Hepatocyte (in vitro differentiated cells): ENCODE measurements around the gene RNF182. TPM values are rescaled to one million over a fixed set of nuclear protein-coding genes. Genes with fewer than 3 reads are reported as not detected.

Experiments used
- DNase-seq: peaks from one replicate; pipeline ENCODE4 v3.0.0-alpha.2; 2016; ENCODE audit warnings: low spot score
- H2AFZ ChIP-seq: fragments of 200-600 bp; sonication (generic); 2 replicates; pipeline ENCODE4 v1.6.0; 2016; ENCODE audit warnings: antibody characterized with exemption, mild to moderate bottlenecking
- H3K27ac ChIP-seq: fragments of 200-600 bp; sonication (generic); 2 replicates; pipeline ENCODE4 v1.5.1; 2016; ENCODE audit warnings: mild to moderate bottlenecking
- H3K27me3 ChIP-seq: fragments of 200-600 bp; sonication (generic); 2 replicates; pipeline ENCODE4 v1.6.1; 2016
- H3K36me3 ChIP-seq: fragments of 200-600 bp; sonication (generic); replicated peaks from 2 replicates; pipeline ENCODE4 v1.5.1; 2016; ENCODE audit warnings: low read depth; ENCODE audit not compliant: insufficient read depth
- H3K4me1 ChIP-seq: fragments of 200-600 bp; sonication (generic); 2 replicates; pipeline ENCODE4 v1.5.1; 2016; ENCODE audit warnings: mild to moderate bottlenecking, moderate library complexity; ENCODE audit not compliant: insufficient read depth
- H3K4me2 ChIP-seq: fragments of 200-600 bp; sonication (generic); 2 replicates; pipeline ENCODE4 v1.6.0; 2016
- H3K4me3 ChIP-seq: fragments of 200-600 bp; sonication (generic); 2 replicates; pipeline ENCODE4 v1.5.1; 2016; ENCODE audit warnings: mild to moderate bottlenecking
- H3K79me2 ChIP-seq: fragments of 200-600 bp; sonication (generic); 2 replicates; pipeline ENCODE4 v1.6.0; 2017; ENCODE audit warnings: mild to moderate bottlenecking
- H3K9me2 ChIP-seq: fragments of 200-600 bp; sonication (generic); replicated peaks from 2 replicates; pipeline ENCODE4 v1.6.0; 2017; ENCODE audit warnings: mild to moderate bottlenecking; ENCODE audit not compliant: insufficient read depth
- H3K9me3 ChIP-seq: fragments of 200-600 bp; sonication (generic); 2 replicates; pipeline ENCODE4 v1.5.1; 2016; ENCODE audit warnings: low read depth, mild to moderate bottlenecking
- H4K20me1 ChIP-seq: fragments of 200-600 bp; sonication (generic); 2 replicates; pipeline ENCODE4 v1.6.0; 2016; ENCODE audit warnings: mild to moderate bottlenecking; ENCODE audit not compliant: insufficient read depth, poor library complexity, severe bottlenecking
- CTCF ChIP-seq: fragments of 200-600 bp; sonication (generic); IDR thresholded peaks from 2 replicates; pipeline ENCODE4 v1.5.1; 2016; ENCODE audit warnings: antibody characterized with exemption, mild to moderate bottlenecking; ENCODE audit not compliant: poor library complexity
- EZH2 ChIP-seq: fragments of 200-600 bp; sonication (generic); IDR thresholded peaks from 2 replicates; pipeline ENCODE4 v1.6.1; 2016; ENCODE audit warnings: antibody characterized with exemption, mild to moderate bottlenecking, borderline replicate concordance
- EZH2phosphoT487 ChIP-seq: fragments of 200-600 bp; sonication (generic); IDR thresholded peaks from one replicate; pipeline ENCODE4 v1.6.1; 2018; ENCODE audit warnings: antibody characterized with exemption, mild to moderate bottlenecking, low read depth, moderate library complexity; ENCODE audit not compliant: unreplicated experiment, severe bottlenecking
- WGBS: methylation state at CpG from one replicate; pipeline ENCODE4 v1.1.6; 2016; ENCODE audit warnings: low lambda C conversion rate; ENCODE audit errors: missing lambda C conversion rate; 5-methylcytosine and 5-hydroxymethylcytosine counted together
- polyA plus RNA-seq: library from polyadenylated mRNA; unstranded; fragments of >200 nt; fragmentation: Nextera tagmentation; extraction: Ambion mirVana; gene quantifications from 2 replicates; pipeline ENCODE4 v1.2.1, GENCODE V29; 2016
- total RNA-seq: library from RNA; depleted of rRNA; stranded (reverse); fragments of >200 nt; gene quantifications from 2 replicates; pipeline ENCODE4 v1.2.3, GENCODE V29; 2014

RNF182 gene
- total and polyA plus RNA-seq, 2 experiments from 2014 or later: 2.0 TPM; not detected in 1

DNA sequence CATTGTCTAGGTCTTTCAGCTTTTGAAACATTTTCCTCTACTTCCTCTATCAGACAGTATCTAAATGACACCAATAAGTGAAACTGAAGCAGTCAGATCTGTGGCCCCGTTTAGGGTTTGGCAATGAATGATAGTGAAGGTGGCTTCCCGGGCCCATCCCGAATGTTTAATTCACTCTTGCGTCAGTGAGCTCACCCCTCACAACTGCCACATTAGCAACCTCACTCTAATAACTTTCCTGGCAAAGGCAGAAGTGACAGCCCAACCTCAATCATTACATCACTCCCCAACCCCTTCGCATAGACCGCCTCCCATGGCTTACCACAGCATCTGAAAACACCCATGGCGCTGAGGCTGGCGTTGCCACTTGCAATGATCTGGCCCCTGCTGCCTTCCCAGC, 100.4 kb downstream of the RNF182 start:
- 94% methylated on average over 8 of the region's 8 CpGs for WGBS
- Histone ChIP-seq H3K4me2 (no peak overlapping the region), H3K4me1 (no peaks in the 10 kb centered on the region), H3K27me3 (peaks cover 10% of the 10 kb centered on the region), H3K9me3 (no peaks in the 10 kb centered on the region), H2AFZ (no peak overlapping the region), H3K27ac (no peak overlapping the region), H3K36me3 (no peaks in the 10 kb centered on the region), H3K79me2 (no peaks in the 10 kb centered on the region), H3K9me2 (no peaks in the 10 kb centered on the region), H3K4me3 (no peak overlapping the region), H4K20me1 (no peaks in the 10 kb centered on the region)
- TF ChIP-seq EZH2 (no peak), CTCF (no peak), EZH2phosphoT487 (no peak)
- DNase-seq: no peak

DNA sequence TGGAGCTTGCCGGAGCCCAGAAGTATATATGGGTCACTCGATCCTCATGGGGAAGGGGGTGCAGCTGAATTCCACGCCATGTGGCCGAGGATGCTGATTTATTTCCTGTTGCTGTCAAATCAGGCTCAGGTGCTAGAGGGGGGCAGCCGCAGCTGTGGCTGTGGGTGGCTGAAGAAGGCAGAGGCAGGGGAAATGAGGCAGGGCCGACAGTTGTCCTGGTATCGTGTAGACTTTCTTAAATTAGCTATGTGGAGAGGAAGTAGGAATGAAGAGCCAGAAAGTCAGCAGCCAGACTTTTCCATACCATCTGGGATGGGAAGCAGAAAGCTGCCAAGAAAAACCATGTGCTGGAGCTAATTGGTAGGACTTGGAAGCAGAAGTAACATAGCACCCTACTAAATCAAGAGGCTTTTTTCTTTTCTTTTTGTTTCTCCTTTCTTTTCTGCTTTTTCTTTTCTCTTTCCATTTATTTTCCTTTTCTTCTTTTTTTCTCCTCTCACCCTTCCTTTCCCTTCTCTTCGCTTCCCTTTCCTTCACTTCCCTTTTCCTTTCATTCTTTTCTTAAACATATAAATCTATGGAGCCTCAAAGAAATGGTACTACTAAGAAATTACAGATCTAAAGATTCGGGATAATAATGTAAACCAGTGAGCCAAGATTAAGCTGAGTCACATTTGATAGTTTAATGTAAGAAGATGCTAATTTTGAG, 102.2 kb downstream of the RNF182 start:
- no peak overlapping the region for H2AFZ ChIP-seq
- 88% methylated on average over 9 of the region's 9 CpGs for WGBS
- H3K9me3 ChIP-seq: no peaks in the 10 kb centered on the region
- H3K36me3 ChIP-seq: no peaks in the 10 kb centered on the region
- H3K79me2 ChIP-seq: no peaks in the 10 kb centered on the region
- no peak overlapping the region for H3K4me2 ChIP-seq
- no peaks in the 10 kb centered on the region for H3K9me2 ChIP-seq
- no peak overlapping the region for H3K27ac ChIP-seq
- TF ChIP-seq EZH2 (no peak), CTCF (no peak), EZH2phosphoT487 (no peak)
- peaks cover 10% of the 10 kb centered on the region for H3K27me3 ChIP-seq
- no peak overlapping the region for H3K4me3 ChIP-seq
- H4K20me1 ChIP-seq: no peaks in the 10 kb centered on the region
- H3K4me1 ChIP-seq: no peaks in the 10 kb centered on the region
- no peak for DNase-seq

- Histone ChIP-seq H3K4me2 (no peak overlapping the region), H3K27ac (no peak overlapping the region), H3K36me3 (no peaks in the 10 kb centered on the region), H3K27me3 (peaks cover 10% of the 10 kb centered on the region), H3K79me2 (no peaks in the 10 kb centered on the region), H2AFZ (no peak overlapping the region), H3K4me1 (no peaks in the 10 kb centered on the region), H3K4me3 (no peak overlapping the region), H3K9me3 (no peaks in the 10 kb centered on the region), H4K20me1 (no peaks in the 10 kb centered on the region), H3K9me2 (no peaks in the 10 kb centered on the region)
- 93% methylated on average over 8 of the region's 8 CpGs for whole genome bisulfite sequencing
- DNase-seq: no peak
- TF ChIP-seq CTCF: no peak
- TF ChIP-seq EZH2phosphoT487: no peak
- TF ChIP-seq EZH2: no peak
These were observed 103.9 kb downstream of the RNF182 start for GRCh38 chr6:14028631-14029030.
